ENCODE measurements around the gene ARHGAP6. TPM values are rescaled to one million over a fixed set of nuclear protein-coding genes. Genes with fewer than 3 reads are reported as not detected.

The ARHGAP6 gene
- total and polyA plus RNA-seq, 2 donors (not counting 3 experiments of a cell fraction or from before 2014, with no cell fraction given), result 0.69 to 0.83 TPM

GRCh38 chrX:11640089-11640488, 25.6 kb downstream of the ARHGAP6 start:
- dilution Hi-C loops (cut with MboI; ENCODE audit: extremely low pct_ligation_motif_present, low sequenced_read_pairs) (no loop called here), intact Hi-C loops (cut with micrococcal nuclease) (no loop called here)
- no peak for DNase-seq (ENCODE audit: low read depth, low spot score)
- Histone ChIP-seq H3K4me3 (replicated peaks in 1 of 3; ENCODE audit: insufficient read depth in 1 of 3, low read depth in 1 of 3, low read length in 3 of 3) (no peak overlapping the region), H4K20me1 (replicated peaks; ENCODE audit: control insufficient read depth, extremely low read depth, insufficient read depth, low read length) (no peaks in the 10 kb centered on the region), H3K4me2 (ENCODE audit: insufficient read depth, low read length) (no peak overlapping the region), H3K9ac (replicated peaks; ENCODE audit: extremely low read depth, insufficient read depth, low read length) (no peak overlapping the region), H3K36me3 (ENCODE audit: control insufficient read depth in 2 of 2, extremely low read depth in 1 of 2, insufficient read depth in 2 of 2, low read length in 2 of 2) (no peaks in the 10 kb centered on the region), H2AFZ (ENCODE audit: low read depth, low read length) (no peak overlapping the region), H3K9me3 (replicated peaks; ENCODE audit: control insufficient read depth, insufficient read depth, low read length) (no peaks in the 10 kb centered on the region), H3K79me2 (ENCODE audit: control insufficient read depth, insufficient read depth, low read length) (no peaks in the 10 kb centered on the region), H3K27me3 (ENCODE audit: control insufficient read depth in 2 of 2, insufficient read depth in 2 of 2, low read length in 2 of 2) (no peaks in the 10 kb centered on the region), H3K4me1 (ENCODE audit: control insufficient read depth, extremely low read depth, insufficient read depth, low read length) (no peaks in the 10 kb centered on the region), H3K27ac (ENCODE audit: insufficient read depth, low read depth, low read length) (no peak overlapping the region), H3K9me1 (replicated peaks; ENCODE audit: control insufficient read depth, extremely low read depth, insufficient read depth, low read length) (no peaks in the 10 kb centered on the region)
- no peak for FAIRE-seq
- BruUV-seq (replicated peaks), result no TSS peak
- POLR2A ChIA-PET, result no interaction called here
- CTCF ChIA-PET, result no interaction called here
- no peak for TF ChIP-seq MAX (IDR thresholded peaks at IDR 0.05; ENCODE audit: insufficient read depth, insufficient read length)
- no peak for TF ChIP-seq MYC (IDR thresholded peaks at IDR 0.05; ENCODE audit: low read depth, low read length)
- TF ChIP-seq JUN (IDR thresholded peaks at IDR 0.05; ENCODE audit: borderline replicate concordance, insufficient read depth, insufficient read length, low read depth), result no peak
- no peak for TF ChIP-seq GATA2 (IDR thresholded peaks at IDR 0.05; ENCODE audit: insufficient read depth, insufficient read length, low read depth, low read length)
- TF ChIP-seq, protein P1, sequence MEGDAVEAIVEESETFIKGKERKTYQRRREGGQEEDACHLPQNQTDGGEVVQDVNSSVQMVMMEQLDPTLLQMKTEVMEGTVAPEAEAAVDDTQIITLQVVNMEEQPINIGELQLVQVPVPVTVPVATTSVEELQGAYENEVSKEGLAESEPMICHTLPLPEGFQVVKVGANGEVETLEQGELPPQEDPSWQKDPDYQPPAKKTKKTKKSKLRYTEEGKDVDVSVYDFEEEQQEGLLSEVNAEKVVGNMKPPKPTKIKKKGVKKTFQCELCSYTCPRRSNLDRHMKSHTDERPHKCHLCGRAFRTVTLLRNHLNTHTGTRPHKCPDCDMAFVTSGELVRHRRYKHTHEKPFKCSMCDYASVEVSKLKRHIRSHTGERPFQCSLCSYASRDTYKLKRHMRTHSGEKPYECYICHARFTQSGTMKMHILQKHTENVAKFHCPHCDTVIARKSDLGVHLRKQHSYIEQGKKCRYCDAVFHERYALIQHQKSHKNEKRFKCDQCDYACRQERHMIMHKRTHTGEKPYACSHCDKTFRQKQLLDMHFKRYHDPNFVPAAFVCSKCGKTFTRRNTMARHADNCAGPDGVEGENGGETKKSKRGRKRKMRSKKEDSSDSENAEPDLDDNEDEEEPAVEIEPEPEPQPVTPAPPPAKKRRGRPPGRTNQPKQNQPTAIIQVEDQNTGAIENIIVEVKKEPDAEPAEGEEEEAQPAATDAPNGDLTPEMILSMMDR (IDR thresholded peaks at IDR 0.05; ENCODE audit: extremely low read depth in 1 of 2, insufficient read depth in 1 of 2, low read depth in 1 of 2, low read length in 2 of 2), result no peak
- TF ChIP-seq POLR2AphosphoS5 (IDR thresholded peaks at IDR 0.05; ENCODE audit: insufficient read depth, low read depth, low read length), result no peak
- no peak for TF ChIP-seq POLR2A (IDR thresholded peaks at IDR 0.05; ENCODE audit: low read depth, low read length)
- no peak for TF ChIP-seq EZH2 (IDR thresholded peaks at IDR 0.05; ENCODE audit: borderline replicate concordance, low read depth, low read length, severe bottlenecking)
- no peak for TF ChIP-seq FOS (IDR thresholded peaks at IDR 0.05; ENCODE audit: borderline replicate concordance, insufficient read depth, low read length)
